ENCODE results near the gene RASIP1.
"Not testable (repeated sequence)": the region's sequence is repeated elsewhere in the genome, so short reads cannot be mapped to it uniquely, and the experiment has no call there.

The RASIP1 gene

GRCh38 chr19:48740164-48740972 is at the start of gene RASIP1:
RASIP1 (minus strand) TSS chr19:48740610; CDS start chr19:48740282, 328 bp downstream.
- no peak for DNase-seq

- DNase-seq: not testable (repeated sequence)
These were observed 46.9 kb upstream of the RASIP1 start for GRCh38 chr19:48787331-48787730.

GRCh38 chr19:48786422-48786821 is 46.0 kb upstream of the RASIP1 start:
- not testable (repeated sequence) for DNase-seq

GRCh38 chr19:48784527-48784926 is 44.1 kb upstream of the RASIP1 start:
- no peak for DNase-seq

GRCh38 chr19:48780631-48781391 is 40.4 kb upstream of the RASIP1 start:
- DNase-seq: no peak

GRCh38 chr19:48779636-48780035 is 39.2 kb upstream of the RASIP1 start:
- no peak for DNase-seq

GRCh38 chr19:48777720-48778119 is 37.3 kb upstream of the RASIP1 start:
- no peak for DNase-seq

GRCh38 chr19:48777139-48777538 is 36.7 kb upstream of the RASIP1 start:
- no peak for DNase-seq

- no peak for DNase-seq
These were observed 32.1 kb upstream of the RASIP1 start for GRCh38 chr19:48772503-48772953.

- DNase-seq: no peak
These were observed 30.5 kb upstream of the RASIP1 start for GRCh38 chr19:48770734-48771472.

GRCh38 chr19:48770266-48770665 is 29.9 kb upstream of the RASIP1 start:
- DNase-seq: no peak

GRCh38 chr19:48768994-48769713 is 28.7 kb upstream of the RASIP1 start:
- DNase-seq: no peak

GRCh38 chr19:48768171-48768753 is 27.9 kb upstream of the RASIP1 start:
- DNase-seq: not testable (repeated sequence)

GRCh38 chr19:48765816-48766215 is 25.4 kb upstream of the RASIP1 start:
- DNase-seq: not testable (repeated sequence)

GRCh38 chr19:48760504-48761205 is 20.2 kb upstream of the RASIP1 start:
- no peak for DNase-seq

- no peak for DNase-seq
These were observed 17.3 kb upstream of the RASIP1 start for GRCh38 chr19:48757741-48758144.

- no peak for DNase-seq
These were observed 16.8 kb upstream of the RASIP1 start for GRCh38 chr19:48757089-48757675.

- no peak for DNase-seq
These were observed 16.3 kb upstream of the RASIP1 start for GRCh38 chr19:48756686-48757085.

- no peak for DNase-seq
These were observed 15.8 kb upstream of the RASIP1 start for GRCh38 chr19:48756212-48756611.

- no peak for DNase-seq
These were observed 15.4 kb upstream of the RASIP1 start for GRCh38 chr19:48755787-48756186.

GRCh38 chr19:48755084-48755641 is 14.8 kb upstream of the RASIP1 start, which contains the start of gene FGF21:
FGF21 (plus strand) TSS chr19:48755524; CDS start chr19:48756237, 713 bp downstream.
- DNase-seq: no peak
